Measurements from ENCODE around the gene NEDD8.
A peak's percentile ranks its signal among the peaks of the same experiment; 100 is the strongest.

Gene NEDD8

DNA sequence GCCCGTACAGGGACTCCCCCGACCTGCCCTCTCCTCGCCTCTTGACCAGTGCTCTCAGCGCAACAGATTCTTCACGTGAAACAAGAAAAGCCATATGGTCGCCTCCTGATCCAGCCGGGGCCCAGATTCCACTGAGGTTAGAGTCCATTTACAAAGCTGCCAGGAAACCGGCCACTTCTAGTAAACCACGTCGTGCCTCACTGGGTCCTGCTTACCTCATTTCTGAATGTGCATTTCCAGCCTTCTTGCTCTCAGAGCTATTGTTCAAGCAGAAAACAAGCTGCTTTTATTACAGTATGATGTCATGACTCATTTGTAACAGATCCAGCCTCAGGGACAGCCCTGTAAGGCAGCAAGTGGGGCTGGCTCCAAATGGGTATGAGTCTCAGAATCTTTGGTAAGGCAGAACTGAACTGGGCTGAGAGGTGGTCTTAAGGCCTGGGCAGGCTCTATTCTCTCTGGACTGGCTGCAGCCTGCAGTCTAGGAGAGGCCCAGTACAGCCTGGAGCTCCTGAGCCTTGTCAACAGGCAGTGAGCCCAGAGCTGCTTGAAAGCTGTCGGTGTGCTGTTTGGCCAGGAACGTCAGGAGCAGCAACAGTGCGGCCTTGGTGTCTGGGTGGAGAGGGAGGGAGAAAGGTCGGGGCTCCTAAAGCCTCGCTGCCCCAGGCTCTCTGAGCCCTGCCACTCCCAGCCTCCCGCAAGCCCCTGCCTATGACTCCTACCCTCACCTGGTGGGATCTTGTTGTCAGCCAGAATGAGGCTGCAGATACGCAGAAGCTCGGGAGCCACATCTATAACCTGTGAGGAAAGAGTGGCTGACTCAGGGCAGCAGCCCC is 52.0 kb downstream of the NEDD8 start:
- ATAC-seq (no peak), DNase-seq (no peak)

GRCh38 chr14:24179294-24179960 is 52.7 kb downstream of the NEDD8 start:
- DNase-seq (no peak), ATAC-seq (peak; percentile 7)

- ATAC-seq: no peak
- no peak for DNase-seq
Measured at GRCh38 chr14:24178399-24179178, 53.6 kb downstream of the NEDD8 start.

DNA sequence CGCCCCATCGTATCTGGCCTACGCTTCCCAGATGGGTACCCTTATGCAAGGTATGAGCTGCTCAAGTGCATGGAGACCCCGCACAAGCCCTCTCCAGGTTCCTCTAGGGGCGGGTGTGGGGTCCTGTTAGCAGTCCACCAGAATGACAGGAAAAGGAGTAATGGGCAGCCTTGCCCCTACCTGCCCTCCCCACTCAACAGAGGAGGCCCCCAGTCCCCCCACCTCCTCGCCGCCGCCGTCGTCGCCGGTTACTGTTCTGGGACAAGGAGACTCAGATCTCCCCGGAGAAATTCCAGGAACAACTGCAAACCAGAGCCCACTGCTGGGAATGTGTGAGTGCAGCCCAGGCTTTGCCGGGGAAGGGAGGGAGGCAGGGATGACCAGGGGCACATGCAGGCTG is 54.3 kb downstream of the NEDD8 start:
- ATAC-seq (no peak), DNase-seq (no peak)

DNA sequence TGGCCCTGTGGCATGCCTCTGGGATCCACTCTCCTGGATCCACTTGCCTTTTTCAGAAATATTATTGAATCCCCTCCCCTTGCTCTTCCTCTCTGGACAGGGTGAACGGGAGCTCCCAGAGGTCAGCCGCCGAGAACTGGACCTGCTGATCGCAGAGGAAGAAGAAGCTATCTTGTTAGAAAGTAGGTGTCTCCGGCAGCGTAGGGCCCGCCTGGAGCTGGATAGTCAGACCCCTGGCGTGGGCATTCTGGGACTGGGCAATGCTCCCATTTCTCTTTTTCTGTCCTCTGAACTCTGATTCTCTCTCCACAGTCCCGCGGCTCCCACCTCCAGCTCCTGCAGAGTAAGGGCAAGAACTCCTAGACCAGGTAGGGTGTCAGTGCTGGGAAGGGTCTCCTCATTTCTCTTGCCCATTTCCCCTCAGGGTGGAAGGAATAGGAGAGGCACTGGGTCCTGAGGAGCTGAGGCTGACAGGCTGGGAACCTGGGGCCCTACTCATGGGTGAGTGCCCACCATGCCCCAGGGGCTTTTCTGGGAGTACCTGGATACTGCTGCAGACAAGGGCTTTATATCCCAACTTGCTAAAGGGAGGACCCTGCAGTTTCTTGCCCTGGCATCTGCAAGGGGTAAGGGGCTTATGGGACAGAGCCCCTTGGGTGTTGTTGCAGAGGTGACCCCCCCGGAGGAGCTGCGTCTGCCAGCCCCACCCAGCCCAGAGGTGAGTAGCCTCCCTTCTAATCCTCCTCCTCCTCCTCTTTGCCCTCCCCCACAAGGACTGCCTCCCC is 54.9 kb downstream of the NEDD8 start:
- DNase-seq: no peak

DNA sequence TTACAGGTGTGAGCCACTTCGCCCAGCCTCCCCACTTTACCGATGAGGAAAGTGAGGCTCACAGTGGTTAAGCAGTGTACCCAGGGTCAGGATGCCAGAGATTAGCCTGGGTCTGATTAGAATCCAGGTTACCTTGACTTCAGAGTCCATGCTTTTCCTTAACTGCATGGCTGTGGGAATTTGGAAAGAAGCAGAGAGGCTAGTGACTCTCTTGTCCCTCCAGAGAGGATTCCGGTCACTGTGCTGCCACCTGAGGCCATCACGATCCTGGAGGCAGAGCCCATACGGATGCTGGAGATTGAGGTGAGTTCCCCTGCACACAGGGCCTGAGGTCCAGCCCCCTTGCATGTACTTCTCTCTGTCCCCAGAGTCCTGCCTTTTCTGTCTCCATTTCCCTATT is 55.6 kb downstream of the NEDD8 start:
- DNase-seq: no peak
- no peak for ATAC-seq

More for the DNA sequence above, 54.9 kb downstream of the NEDD8 start:
- ATAC-seq: no peak

- ATAC-seq: no peak
- DNase-seq: no peak
Measured at GRCh38 chr14:24172871-24173281, 59.3 kb downstream of the NEDD8 start.

- no peak for ATAC-seq
- DNase-seq: no peak
Measured at GRCh38 chr14:24172261-24172860, 59.8 kb downstream of the NEDD8 start.

- peak; percentile 82 for DNase-seq
- ATAC-seq: peak; percentile 88
Measured at GRCh38 chr14:24171422-24172260, 60.5 kb downstream of the NEDD8 start, which contains the start of gene REC8. REC8 (plus strand) TSS chr14:24172080; CDS start chr14:24172553, 473 bp downstream.

DNA sequence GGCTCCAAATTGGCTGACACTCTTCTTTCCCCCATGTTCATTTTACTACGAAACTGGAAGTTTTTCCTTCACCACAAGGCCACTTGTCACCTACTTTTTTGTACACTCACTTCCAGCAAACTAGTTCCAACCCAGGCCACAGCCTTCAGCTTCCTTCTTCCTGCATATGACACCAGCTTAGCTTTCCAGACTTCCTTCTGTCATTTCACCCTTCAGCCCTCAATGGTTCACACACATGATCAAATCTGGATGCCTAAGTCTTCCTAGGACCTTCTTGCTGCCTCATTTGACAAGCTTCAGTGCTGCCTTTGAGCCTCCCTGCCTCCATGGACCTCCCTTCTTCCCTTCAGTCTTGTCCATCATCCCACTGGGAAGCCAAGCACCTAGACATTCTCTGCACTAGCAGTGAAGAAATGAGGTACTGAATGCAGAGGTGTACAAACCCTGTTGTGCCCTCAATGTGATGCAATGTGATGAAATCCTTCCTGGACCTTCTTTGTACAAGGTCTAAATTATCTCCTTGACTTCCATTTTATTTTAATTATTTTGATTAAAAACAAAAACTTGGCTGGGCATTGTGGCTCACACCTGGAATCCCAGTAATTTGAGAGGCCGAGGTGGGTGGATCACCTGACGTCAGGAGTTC is 64.6 kb downstream of the NEDD8 start:
- ATAC-seq (no peak), DNase-seq (no peak)
